PC-9 (cell line): Measurements from ENCODE around the gene FEN1. TPM values are rescaled to one million over a fixed set of nuclear protein-coding genes. Genes with fewer than 3 reads are reported as not detected.

Experiments used
- BruUV-seq: library from RNA; stranded (reverse); fragments of 400-500 nt; replicated peaks from 2 replicates; lab custom pipeline; 2021; lab: Mats Ljungman, UMichigan
- CTCF ChIA-PET: fragments of 300-600 bp; sonication (Branson Sonifier 250); formaldehyde crosslinking; loops from one replicate; lab custom pipeline; 2022; ENCODE audit warnings: antibody characterized with exemption; lab: Charles Lee
- POLR2A ChIA-PET: fragments of 300-600 bp; sonication (Branson Sonifier 250); formaldehyde crosslinking; loops from one replicate; lab custom pipeline; 2022; ENCODE audit warnings: antibody characterized with exemption; ENCODE audit not compliant: unreplicated experiment; lab: Charles Lee
- DNase-seq, 2 experiments: peaks; one replicate each; pipeline versions ENCODE4 v3.0.0 to v3.0.0-alpha.2; 2015 to 2022; ENCODE audit warnings: mixed read lengths in 1 of 2
- H2AFZ ChIP-seq: fragments of 200-600 bp; sonication (generic); 2 replicates; pipeline ENCODE4 v1.8.1; 2017; ENCODE audit warnings: antibody characterized with exemption
- H3F3A ChIP-seq: fragments of 200-600 bp; sonication (generic); 2 replicates; pipeline ENCODE4 v1.8.1; 2017; ENCODE audit warnings: antibody characterized with exemption, mild to moderate bottlenecking, low read depth; ENCODE audit not compliant: insufficient read depth
- H3K27ac ChIP-seq: fragments of 200-600 bp; sonication (generic); 2 replicates; pipeline ENCODE4 v1.6.1; 2016; ENCODE audit warnings: mixed run types
- H3K27me3 ChIP-seq: fragments of 200-600 bp; sonication (generic); 2 replicates; pipeline ENCODE4 v1.6.1; 2016; ENCODE audit warnings: low read depth, mixed run types; ENCODE audit not compliant: insufficient read depth
- H3K36me3 ChIP-seq: fragments of 200-600 bp; sonication (generic); 2 replicates; pipeline ENCODE4 v1.6.1; 2016; ENCODE audit warnings: low read depth, mixed run types
- H3K4me1 ChIP-seq: fragments of 200-600 bp; sonication (generic); replicated peaks from 2 replicates; pipeline ENCODE4 v1.6.1; 2016; ENCODE audit warnings: mixed run types; ENCODE audit not compliant: insufficient read depth
- H3K4me2 ChIP-seq: fragments of 200-600 bp; sonication (generic); 2 replicates; pipeline ENCODE4 v1.6.1; 2017; ENCODE audit warnings: mixed run types
- H3K4me3 ChIP-seq: fragments of 200-600 bp; sonication (generic); 2 replicates; pipeline ENCODE4 v1.6.1; 2016; ENCODE audit warnings: mixed run types
- H3K79me2 ChIP-seq: fragments of 200-600 bp; sonication (generic); 2 replicates; pipeline ENCODE4 v1.6.1; 2017; ENCODE audit warnings: low read depth, mixed run types
- H3K9me2 ChIP-seq: fragments of 200-600 bp; sonication (generic); 2 replicates; pipeline ENCODE4 v1.8.1; 2017; ENCODE audit warnings: mild to moderate bottlenecking; ENCODE audit not compliant: insufficient read depth
- H3K9me3 ChIP-seq: fragments of 200-600 bp; sonication (generic); 2 replicates; pipeline ENCODE4 v1.8.1; 2016; ENCODE audit warnings: low read depth; ENCODE audit not compliant: insufficient read depth
- H4K20me1 ChIP-seq: fragments of 200-600 bp; sonication (generic); 2 replicates; pipeline ENCODE4 v1.8.1; 2017; ENCODE audit not compliant: insufficient read depth
- CTCF ChIP-seq: fragments of 200-600 bp; sonication (generic); conservative IDR thresholded peaks from 2 replicates; pipeline ENCODE4 v1.6.1; 2017; ENCODE audit warnings: mixed run types, antibody characterized with exemption, mild to moderate bottlenecking, moderate library complexity
- EZH2 ChIP-seq: fragments of 200-600 bp; sonication (generic); IDR thresholded peaks from 2 replicates; pipeline ENCODE4 v1.8.0; 2017; ENCODE audit warnings: antibody characterized with exemption, low read depth
- intact Hi-C: fragments of 100-400 bp; cut with micrococcal nuclease; formaldehyde crosslinking; loops from one replicate; pipeline ENCODE4 v1.10.0; 2022; ENCODE audit not compliant: unreplicated experiment
- total RNA-seq: library from RNA; stranded (reverse); gene quantifications from 2 replicates; pipeline ENCODE4 v1.2.3, GENCODE V29; 2021

Gene FEN1
- total RNA-seq, 1 experiment from 2014 or later, result 60.9 TPM

DNA sequence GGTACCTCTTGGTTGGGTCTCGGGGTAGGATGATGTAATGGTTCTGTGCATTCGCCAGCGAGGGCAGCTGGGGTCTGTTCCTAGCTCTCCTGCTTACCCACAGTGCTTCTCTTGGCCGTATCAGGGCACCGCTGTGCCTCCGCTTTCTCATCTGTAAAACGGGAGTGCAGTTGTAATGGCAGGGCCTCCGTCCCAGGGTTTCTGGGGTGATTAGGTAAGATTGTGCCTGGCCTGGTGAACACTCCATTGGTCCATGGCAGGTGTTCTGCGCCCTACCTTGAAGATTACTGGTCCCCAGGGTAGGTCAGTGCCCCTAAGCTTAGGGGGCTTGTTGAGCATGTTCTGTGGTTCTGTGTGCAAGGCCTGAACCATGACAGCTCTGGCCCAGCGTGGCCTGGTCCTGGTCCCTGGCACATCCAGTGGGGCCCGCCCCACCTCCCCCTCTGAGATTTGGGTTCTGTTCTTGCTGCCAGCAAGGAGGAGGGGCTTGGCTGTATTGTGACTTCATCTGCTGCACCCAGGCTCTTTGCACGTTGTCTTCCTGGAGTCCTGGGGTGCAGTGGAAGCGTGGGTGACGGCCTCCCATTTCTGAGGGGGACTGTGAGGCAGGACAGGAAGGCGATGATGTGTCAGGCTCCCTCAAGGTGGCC lies 35.4 kb upstream of the FEN1 start:
- H3K36me3 ChIP-seq, result no peaks in the 10 kb centered on the region
- DNase-seq, result no peak
- no peaks in the 10 kb centered on the region for H3K27me3 ChIP-seq
- peaks cover 22% of the 10 kb centered on the region for H3K4me1 ChIP-seq
- TF ChIP-seq CTCF (no peak), EZH2 (no peak)
- H3K27ac ChIP-seq, result peak overlapping the region; percentile 68
- no peaks in the 10 kb centered on the region for H3K9me3 ChIP-seq
- no peaks in the 10 kb centered on the region for H4K20me1 ChIP-seq
- H3K4me2 ChIP-seq, result peak overlapping the region; percentile 74
- intact Hi-C loops, result no loop called here
- CTCF ChIA-PET, result no interaction called here
- BruUV-seq, result no TSS peak
- H3K9me2 ChIP-seq, result no peaks in the 10 kb centered on the region
- H3F3A ChIP-seq, result peaks cover 6% of the 10 kb centered on the region; the same call in 1 of the 2 replicates
- no peak overlapping the region for H3K4me3 ChIP-seq
- no peak overlapping the region for H2AFZ ChIP-seq
- H3K79me2 ChIP-seq, result no peaks in the 10 kb centered on the region; the same call in 1 of the 2 replicates
- POLR2A ChIA-PET, result no interaction called here

DNA sequence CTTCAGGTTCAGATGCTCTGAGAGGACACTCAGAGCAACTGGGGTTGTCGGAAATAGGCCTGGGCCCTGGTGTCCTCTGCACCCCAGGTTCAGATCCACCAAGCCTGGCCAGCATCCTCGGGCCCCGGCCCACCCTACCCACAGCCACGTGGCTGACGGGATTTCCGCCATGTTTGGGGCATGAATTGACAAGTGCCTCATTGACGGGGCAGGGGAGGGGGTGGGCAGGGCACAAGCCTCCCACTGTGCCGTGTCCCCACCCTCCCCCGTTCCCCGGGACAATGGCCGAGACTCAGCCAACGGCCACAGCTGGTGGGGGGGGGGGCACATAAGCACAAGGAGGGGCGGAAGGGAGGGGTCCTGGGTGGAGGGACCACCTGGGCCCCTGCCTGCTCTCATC lies 31.8 kb upstream of the FEN1 start:
- ChIA-PET CTCF (no interaction called here), POLR2A (no interaction called here)
- H3K4me2 ChIP-seq, result no peak overlapping the region
- peaks cover 6% of the 10 kb centered on the region; the same call in 1 of the 2 replicates for H3F3A ChIP-seq
- no peaks in the 10 kb centered on the region; the same call in 1 of the 2 replicates for H3K79me2 ChIP-seq
- H3K9me2 ChIP-seq, result no peaks in the 10 kb centered on the region
- no peaks in the 10 kb centered on the region for H3K27me3 ChIP-seq
- no peak for DNase-seq
- no TSS peak for BruUV-seq
- no peaks in the 10 kb centered on the region for H4K20me1 ChIP-seq
- no peak overlapping the region for H2AFZ ChIP-seq
- intact Hi-C loops, result no loop called here
- H3K27ac ChIP-seq, result no peak overlapping the region
- no peaks in the 10 kb centered on the region for H3K9me3 ChIP-seq
- TF ChIP-seq CTCF (no peak), EZH2 (no peak)
- no peak overlapping the region for H3K4me3 ChIP-seq
- H3K4me1 ChIP-seq, result peaks cover 13% of the 10 kb centered on the region
- no peaks in the 10 kb centered on the region for H3K36me3 ChIP-seq

DNA sequence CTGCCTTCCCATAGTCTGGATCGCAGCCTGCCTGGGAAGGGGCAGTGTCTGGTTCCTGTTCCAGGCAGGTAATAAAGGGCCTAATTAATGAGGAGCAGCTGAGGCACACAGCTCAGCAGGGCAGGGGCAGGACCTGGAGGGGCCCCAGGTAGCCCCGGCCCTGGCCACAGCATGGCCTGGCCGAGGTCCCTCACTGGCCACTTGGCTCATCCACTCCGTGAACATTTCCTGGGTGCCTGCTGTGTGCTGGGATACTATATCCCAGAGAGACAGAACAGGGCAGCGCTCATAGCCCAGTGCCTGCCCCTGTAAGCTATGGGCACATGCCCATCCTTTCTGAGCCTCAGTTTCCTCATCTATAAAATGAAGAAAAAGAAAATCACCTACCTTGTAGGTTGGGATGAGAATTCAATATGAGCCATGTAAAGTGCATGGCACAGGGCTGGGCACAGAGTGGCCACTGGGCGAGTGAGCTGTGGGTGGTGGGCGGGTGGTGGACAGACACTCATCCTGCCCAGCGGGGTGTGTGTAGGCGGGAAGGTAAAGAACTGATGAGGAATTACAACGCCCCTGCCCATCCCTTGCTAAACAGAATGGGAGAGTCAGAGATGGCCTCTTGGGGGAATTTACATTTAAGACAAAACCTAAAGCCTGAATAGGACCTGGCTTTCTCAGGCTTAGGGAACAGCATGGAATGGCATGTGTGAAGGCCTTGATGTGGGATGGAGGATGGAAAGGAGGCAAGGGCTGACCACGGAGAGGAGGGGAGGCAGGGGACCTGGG lies 31.1 kb upstream of the FEN1 start:
- Histone ChIP-seq H3K27me3 (no peaks in the 10 kb centered on the region), H3K36me3 (no peaks in the 10 kb centered on the region), H3K4me1 (peaks cover 6% of the 10 kb centered on the region), H2AFZ (no peak overlapping the region), H3K9me3 (no peaks in the 10 kb centered on the region), H4K20me1 (no peaks in the 10 kb centered on the region), H3K79me2 (no peaks in the 10 kb centered on the region; the same call in 1 of the 2 replicates), H3K9me2 (no peaks in the 10 kb centered on the region), H3F3A (peaks cover 6% of the 10 kb centered on the region; the same call in 1 of the 2 replicates), H3K4me3 (no peak overlapping the region), H3K4me2 (no peak overlapping the region), H3K27ac (no peak overlapping the region)
- ChIA-PET POLR2A (no interaction called here), CTCF (no interaction called here)
- BruUV-seq, result no TSS peak
- TF ChIP-seq EZH2, result no peak
- TF ChIP-seq CTCF, result no peak
- intact Hi-C loops, result no loop called here
- no peak for DNase-seq
